Neural progenitor cell (in vitro differentiated cells): Measurements from ENCODE around the gene CTSO.

Experiments
- CTCF ChIP-seq: fragments of 200-600 bp; sonication (generic); IDR thresholded peaks from 2 replicates; pipeline ENCODE4 v1.5.1; 2017; ENCODE audit warnings: antibody characterized with exemption, mild to moderate bottlenecking
- EZH2phosphoT487 ChIP-seq: fragments of 200-600 bp; sonication (generic); IDR thresholded peaks from 2 replicates; pipeline ENCODE4 v1.6.1; 2017; ENCODE audit warnings: antibody characterized with exemption

DNA sequence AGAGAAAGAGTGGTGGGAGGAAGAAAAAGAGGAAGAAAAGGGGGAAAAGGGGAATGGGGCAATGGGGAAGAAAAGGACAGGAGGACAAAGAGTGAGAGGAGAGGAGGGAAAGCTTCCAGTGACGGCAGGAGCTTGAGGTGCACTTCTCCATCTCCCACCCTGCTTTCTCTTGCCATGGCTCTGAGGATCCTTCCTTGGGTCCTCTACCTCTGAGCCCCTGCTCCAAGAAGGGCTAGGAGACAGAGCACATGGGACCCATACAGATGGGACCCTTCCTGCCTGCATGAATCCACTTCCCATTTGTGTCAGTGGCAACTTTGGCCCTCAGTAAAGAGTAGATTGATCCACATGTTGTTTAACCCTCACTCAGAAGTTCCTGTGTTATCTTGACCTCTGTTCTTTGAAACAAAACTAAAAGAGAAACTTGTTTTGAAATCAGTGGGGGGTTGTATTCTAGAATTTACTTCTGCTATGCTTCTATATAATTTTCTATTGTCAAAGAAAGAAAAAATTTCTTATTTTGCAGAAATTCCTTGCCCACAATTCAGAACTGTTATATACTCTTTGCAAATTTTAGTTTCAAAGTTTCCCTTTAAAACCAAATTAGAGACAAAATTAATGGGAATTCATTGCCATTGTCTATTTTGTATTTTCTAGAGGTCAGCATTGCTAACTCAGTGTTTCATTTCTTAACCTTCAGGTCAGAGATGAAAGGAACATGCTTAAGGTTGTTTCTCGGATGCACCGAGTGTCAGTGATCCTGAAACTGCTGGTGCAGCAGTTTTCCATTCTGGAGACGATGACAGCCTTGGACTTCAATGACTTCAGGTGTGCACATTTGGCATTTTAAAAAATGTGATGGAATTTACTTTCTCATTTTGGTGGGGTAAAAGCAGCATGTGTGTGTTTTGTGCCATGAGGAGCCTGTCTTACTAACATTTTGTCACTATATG, 45.2 kb downstream of the CTSO start:
- no peak for TF ChIP-seq CTCF
- no peak for TF ChIP-seq EZH2phosphoT487
